AML-193 (cell line): ENCODE measurements around the gene HBG2.
"Not testable (repeated sequence)": the region's sequence is repeated elsewhere in the genome, so short reads cannot be mapped to it uniquely, and the experiment has no call there.

ENCODE experiments used
- DNase-seq, 2 experiments: peaks; one replicate each; lab custom pipeline; 2025; lab: John Stamatoyannopoulos, UW

HBG2 gene

GRCh38 chr11:5254646-5255413 is at the start of gene HBG2:
TSS of gene HBG2 (minus strand) at chr11:5254781. CDS start at chr11:5254728, 53 bp downstream.
- not testable (repeated sequence) for DNase-seq

GRCh38 chr11:5304046-5304445 is 49.5 kb upstream of the HBG2 start:
- DNase-seq, result no peak

- no peak for DNase-seq
Observed at GRCh38 chr11:5303626-5304025, 49.0 kb upstream of the HBG2 start.

GRCh38 chr11:5301846-5302245 is 47.3 kb upstream of the HBG2 start, which contains the start of gene OR51B4:
TSS of gene OR51B4 (minus strand) at chr11:5301946. CDS start at chr11:5301946, 0 bp downstream.
- no peak for DNase-seq

- no peak for DNase-seq
Observed at GRCh38 chr11:5300251-5300650, 45.7 kb upstream of the HBG2 start.

GRCh38 chr11:5298451-5298850 is 43.9 kb upstream of the HBG2 start:
- no peak for DNase-seq

GRCh38 chr11:5297721-5298323 is 43.2 kb upstream of the HBG2 start:
- DNase-seq, result no peak

GRCh38 chr11:5294342-5294995 is 39.9 kb upstream of the HBG2 start:
- not testable (repeated sequence) for DNase-seq

- DNase-seq, result no peak
Observed at GRCh38 chr11:5293028-5293427, 38.4 kb upstream of the HBG2 start.

GRCh38 chr11:5291207-5291838 is 36.7 kb upstream of the HBG2 start:
- peak; percentile 26 to 27 for DNase-seq

- no peak for DNase-seq
Observed at GRCh38 chr11:5290106-5290505, 35.5 kb upstream of the HBG2 start.

- DNase-seq, result no peak
Observed at GRCh38 chr11:5289696-5290095, 35.1 kb upstream of the HBG2 start.

- no peak for DNase-seq
Observed at GRCh38 chr11:5288906-5289550, 34.4 kb upstream of the HBG2 start.

- no peak for DNase-seq
Observed at GRCh38 chr11:5288108-5288905, 33.7 kb upstream of the HBG2 start.

- no peak for DNase-seq
Observed at GRCh38 chr11:5286901-5287300, 32.3 kb upstream of the HBG2 start.

- DNase-seq, result no peak
Observed at GRCh38 chr11:5286351-5286750, 31.8 kb upstream of the HBG2 start.

- DNase-seq, result no peak
Observed at GRCh38 chr11:5285703-5286340, 31.2 kb upstream of the HBG2 start.

GRCh38 chr11:5284637-5285036 is 30.1 kb upstream of the HBG2 start:
- no peak for DNase-seq

GRCh38 chr11:5283882-5284281 is 29.3 kb upstream of the HBG2 start:
- DNase-seq, result no peak

- no peak for DNase-seq
Observed at GRCh38 chr11:5283086-5283485, 28.5 kb upstream of the HBG2 start.

GRCh38 chr11:5282628-5283027 is 28.0 kb upstream of the HBG2 start:
- DNase-seq, result no peak
